GM04503 (cell line): ENCODE results near the gene PRKAR2A.
"Not testable (repeated sequence)": the region's sequence is repeated elsewhere in the genome, so short reads cannot be mapped to it uniquely, and the experiment has no call there.

Source experiments
- DNase-seq: peaks from one replicate; pipeline ENCODE4 v3.0.0-alpha.2; 2012; ENCODE audit warnings: low read depth

The PRKAR2A gene

DNA sequence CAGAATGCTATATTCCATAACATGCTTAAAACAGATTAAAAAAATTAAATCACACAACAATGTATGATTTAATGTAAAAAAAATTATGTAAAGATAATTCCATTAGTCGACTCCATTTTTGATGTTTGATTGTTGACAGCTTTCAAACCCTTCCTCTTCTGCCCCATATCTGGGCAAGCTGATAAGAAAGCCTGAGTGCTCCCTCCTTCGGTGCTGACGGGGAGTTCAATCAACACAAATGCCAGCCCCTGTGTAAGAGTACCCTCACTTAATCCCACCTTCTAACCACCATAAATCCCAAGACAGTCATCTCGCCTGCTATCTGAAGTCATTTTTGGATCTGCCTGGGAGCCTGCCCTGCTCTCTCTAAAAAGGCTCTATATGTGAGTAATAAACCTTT lies 70.8 kb downstream of the PRKAR2A start:
- DNase-seq: no peak

DNA sequence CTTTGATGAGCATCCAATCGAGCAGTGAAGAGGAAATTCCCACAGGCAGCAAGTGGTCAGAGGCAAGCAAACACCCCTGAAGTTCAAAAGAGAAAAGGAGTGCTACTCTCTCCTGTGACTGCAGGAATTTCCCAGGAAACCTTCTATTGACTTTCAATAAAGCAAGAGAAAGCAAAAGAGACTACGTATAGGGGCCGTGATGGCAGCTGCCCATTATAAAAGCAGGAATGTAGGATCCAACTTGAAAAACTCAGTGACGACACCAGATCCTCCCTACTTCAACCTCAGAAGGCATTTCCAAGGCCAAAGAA lies 77.5 kb downstream of the PRKAR2A start:
- no peak for DNase-seq

DNA sequence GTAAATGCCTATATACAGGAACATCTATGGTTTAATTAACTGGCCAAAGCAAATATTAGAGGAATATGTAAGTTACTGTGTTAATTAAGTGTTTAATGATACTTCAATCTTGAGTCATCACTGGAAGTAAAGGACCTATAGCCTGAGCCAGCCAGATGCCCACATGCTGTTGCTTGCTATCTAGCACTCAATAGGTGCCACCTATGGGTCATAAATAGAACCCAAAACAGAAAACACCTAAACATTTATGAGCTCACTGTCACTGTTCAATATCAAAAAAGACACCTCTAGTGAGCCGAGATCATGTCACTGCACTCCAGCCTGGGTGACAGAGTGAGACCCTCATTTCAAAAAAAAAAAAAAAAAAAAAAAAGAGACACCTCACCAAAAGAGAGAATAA lies 82.3 kb downstream of the PRKAR2A start:
- no peak for DNase-seq

DNA sequence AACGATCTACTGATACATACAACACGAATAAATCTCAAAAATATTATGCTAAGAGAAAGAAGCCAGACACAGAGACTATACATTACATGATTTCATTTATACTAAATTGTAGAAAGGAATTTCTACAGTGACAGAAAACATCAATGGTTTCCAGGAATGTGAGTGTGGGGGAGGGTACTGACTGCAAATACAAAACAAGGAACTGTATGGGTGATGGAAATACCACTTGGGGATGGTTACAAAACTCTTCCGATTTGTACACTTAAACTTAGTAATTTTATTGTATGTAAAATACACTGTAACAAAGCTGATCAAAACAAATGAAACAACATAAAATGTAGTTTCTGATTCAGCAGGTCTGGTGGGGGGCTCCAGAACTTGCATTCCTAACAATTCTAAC lies 84.9 kb downstream of the PRKAR2A start:
- no peak for DNase-seq

DNA sequence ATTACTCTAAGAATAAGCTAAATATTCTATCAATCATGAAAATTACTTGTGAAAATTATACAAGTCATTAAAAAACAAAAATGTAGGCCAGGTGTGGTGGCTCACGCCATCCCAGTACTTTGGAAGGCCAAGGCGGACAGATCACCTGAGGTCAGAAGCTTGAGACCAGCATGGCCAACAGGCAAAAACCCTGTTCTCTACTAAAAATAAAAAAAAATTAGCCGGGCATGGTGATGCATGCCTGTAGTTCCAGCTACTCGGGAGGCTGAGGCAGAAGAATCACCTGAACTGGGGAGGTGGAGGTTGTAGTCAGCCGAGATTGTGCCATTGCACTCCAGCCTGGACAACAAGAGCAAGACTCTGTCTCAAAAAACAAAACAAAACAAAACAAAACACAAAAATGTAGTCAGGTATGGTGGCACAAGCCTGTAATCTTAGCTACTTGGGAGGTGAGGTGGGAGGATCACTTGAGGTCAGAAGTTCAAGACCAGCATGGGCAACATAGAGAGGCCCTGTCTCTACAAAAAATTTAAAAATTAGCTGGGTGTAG lies 87.6 kb downstream of the PRKAR2A start:
- DNase-seq: not testable (repeated sequence)

DNA sequence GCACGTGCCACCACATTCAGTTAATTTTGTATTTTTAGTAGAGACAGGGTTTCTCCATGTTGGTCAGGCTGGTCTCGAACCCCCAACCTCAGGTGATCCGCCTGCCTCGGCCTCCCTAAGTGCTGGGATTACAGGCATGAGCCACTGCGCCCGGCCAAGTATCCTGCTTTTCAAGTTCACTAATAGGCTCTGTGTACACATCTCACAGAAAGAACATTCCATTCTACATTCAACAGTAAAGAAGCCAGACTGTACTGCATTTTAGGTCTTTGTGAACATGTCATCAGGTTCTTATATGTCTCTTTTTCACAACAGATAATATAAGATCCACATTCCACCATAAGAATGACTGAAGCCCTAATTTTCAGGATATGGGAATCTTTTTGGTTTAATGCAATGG lies 88.1 kb downstream of the PRKAR2A start:
- not testable (repeated sequence) for DNase-seq

DNA sequence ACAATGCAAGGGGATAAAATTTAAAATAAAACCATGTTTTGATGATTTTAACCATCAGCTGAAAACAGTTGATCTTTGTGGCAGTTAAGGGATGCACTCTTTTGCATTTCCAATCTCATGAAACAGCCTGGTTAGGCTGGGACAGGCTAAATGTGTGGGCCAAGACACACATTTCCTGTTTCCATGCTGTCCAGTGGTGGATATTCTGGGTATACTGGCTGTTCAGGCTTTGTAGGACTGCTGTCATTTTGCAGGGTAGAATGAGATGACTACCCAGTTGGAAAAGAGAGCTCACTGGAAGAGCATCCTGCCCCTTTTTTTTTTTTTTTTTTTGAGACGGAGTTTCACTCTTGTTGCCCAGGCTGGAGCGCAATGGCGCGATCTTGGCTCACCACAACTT lies 88.6 kb downstream of the PRKAR2A start:
- DNase-seq: no peak

DNA sequence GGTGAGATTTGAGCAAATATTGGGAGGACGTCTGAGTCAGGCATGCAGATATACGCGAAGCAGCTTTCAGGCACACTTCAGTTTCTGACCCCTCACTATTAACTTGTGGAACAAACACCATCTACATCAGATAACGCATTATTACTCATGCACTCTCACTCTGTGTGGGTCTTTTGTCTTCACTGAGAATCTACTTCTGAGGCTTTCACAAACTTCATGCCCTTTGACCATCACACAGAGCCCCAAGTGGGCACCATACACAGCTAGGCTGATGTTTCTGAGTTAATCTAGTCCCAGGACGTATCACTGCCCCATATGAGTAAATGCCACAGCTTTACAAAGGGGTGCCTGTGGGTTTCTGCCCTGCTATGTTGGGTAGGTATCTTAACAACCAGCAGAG lies 91.0 kb downstream of the PRKAR2A start:
- no peak for DNase-seq

DNA sequence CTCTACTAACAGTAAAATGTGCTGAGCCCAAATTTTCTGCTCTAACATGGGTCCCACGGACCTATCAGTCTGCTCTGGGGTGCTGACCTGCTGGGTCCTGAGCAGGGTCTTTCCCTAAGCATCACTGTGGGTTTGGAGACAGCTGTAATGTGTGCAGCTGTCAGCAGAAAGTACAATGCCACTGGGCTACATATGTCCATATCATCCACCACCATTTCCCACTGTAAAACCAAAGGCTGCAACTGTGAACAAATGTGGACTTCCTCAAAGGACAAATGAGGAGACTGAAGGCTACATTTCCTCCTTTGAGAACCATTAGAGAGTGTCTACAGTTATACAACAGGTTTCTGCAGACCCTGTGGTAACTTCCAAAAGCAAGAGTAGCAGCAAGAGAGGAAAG lies 96.8 kb downstream of the PRKAR2A start:
- DNase-seq: no peak

DNA sequence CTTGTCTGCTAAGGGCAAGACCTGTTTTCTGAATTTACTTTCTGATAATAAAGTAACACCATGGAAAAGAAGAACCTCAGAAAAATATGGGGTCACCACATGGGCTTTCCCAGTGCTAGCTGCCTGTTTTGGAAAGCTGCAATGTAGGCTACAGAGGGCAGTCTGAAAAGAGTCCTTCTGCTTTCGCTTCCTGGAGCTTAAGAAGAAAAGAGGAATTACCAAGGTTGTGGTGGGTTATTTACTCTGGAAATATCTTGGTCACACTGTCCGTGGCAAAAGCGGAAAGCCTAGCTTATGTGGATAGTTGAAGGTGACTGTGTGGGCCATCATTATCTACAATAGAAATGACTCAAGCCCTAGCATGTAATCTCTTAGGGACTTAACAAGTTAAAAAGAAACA lies 98.9 kb downstream of the PRKAR2A start:
- DNase-seq: no peak

DNA sequence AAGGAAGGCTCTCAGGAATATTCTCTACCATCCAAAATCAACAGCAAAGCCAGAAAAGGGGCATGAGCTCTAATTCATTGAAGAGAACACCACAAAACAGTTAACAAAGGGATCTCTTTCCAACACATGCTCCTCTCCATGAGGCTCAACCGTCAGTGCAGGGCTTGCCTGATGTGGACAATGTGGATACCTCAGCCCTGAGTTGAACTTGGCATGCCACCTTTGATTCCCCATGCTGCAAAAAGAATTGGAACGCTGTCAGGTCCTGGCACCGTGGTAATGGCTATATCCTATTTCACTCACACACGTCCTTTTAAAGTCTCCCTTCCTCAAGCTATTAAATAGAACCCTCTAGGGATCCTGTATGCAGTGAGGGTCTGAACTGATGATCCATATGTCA lies 100.0 kb downstream of the PRKAR2A start:
- no peak for DNase-seq

DNA sequence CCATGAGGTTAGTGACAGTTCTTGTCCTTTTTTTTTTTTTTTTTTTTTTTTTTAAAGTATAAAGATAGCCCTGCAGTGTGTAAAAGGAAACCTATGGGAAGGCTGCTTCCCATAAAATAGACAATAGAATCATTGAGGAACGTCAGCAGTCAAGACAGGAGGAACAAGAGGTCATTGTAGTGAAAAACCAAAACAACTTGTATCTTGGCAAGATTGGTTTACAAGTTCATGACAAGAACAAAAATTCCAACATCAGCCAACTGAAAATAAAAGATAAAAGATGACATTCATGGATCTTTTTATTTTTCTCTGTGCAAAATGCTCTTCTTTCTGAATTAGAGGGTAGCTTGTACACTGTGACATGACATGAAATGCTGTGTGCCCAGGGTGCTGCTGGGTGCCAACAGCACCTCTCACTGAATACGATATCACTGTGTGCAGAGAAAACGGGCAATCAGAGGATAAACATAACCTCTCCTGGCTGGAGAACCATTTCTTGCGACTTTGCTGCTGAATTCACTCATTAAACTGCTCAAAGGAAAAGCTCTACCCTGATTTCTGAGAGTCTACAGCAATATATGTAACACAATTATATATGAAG lies 100.6 kb downstream of the PRKAR2A start:
- DNase-seq: no peak

DNA sequence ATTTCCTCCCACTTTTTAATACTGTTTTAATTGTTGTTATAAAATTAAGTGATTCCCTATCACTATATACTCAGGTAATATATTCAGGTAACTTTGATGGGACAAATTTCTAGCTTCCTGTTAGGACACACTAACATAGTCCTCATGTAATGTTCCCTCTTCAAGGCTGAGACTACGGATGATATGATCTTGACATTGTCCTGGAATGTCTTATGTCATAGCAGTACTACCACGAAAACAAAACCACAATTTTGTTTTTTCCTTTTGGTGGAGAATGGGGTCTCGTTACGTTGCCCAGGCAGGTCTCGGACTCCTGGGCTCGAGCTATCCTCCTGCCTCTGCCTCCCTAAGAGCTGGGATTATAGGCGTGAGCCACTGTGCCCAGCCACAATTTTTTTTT lies 103.9 kb downstream of the PRKAR2A start:
- no peak for DNase-seq

DNA sequence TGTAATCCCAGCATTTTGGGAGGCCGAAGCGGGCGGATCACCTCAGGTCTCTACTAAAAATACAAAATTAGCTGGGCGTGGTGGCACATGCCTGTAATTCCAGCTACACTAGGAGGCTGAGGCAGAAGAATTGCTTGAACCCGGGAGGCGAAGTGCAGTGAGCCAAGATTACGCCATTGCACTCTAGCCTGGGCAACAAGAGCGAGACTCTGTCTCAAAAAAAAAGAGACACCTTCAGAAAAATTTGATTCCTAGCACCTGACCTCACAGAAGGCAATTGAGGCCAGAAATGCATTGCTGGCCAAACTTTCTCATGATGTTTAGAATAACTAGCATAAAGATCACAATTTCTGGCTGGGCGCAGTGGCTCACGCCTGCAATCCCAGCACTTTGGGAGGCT lies 106.4 kb downstream of the PRKAR2A start:
- not testable (repeated sequence) for DNase-seq

DNA sequence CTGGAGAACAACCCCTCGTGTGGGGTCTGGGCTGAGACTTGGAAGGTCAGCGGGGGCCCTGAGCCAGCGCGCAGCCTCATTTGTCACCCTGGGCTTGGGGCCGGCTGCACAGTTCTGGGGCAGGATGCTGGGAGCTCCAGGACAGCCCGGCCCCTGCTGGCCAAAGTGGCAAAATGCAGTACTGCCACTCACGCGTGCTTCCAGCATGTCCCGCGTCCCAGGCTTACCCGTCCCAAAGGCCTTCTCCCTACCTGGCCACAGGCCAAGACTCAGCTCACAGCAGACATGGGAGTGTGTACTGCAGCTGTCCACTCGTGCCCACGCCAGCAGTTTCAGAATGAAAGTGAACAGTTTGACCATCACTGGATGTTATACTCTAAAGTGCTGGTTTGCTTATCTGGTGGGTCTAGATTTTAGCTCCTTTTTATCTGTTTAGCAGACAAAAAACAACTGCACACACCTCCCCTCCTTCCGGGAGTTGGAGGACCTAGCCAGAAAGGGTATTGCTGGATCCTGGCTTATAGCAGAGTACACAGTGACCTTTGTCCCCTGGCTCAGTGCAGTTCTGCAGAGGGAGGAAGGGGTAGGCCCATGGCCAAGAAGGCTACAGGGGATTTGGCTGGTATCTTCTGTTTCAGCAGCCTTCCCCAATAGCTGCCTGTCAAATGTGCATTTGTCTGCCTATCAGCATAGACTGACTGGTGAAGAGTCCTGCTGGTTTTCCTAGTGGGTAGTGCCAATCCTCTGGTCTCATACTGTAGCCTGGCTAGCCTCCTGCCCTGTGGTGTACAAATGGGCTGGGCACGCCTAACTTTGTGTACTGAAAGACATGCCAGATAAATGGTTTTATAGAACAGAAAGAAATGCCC lies 107.5 kb downstream of the PRKAR2A start:
- DNase-seq: no peak

DNA sequence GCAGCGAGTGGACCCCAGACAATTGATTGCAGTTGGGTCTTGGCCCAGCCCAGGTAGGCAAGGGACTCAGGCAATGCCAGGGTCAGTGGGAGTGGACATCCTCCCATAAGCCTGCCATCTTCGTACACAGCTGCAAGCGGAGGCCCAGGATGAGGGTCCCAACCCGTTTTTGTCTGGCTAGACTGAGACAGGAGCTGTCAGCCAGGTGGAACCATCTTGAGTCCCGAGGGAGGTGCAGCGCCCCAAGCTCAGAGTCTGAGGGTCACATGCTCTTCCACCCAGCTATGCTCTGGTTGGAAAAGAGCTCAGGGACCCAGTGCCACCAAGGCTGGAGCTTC lies 108.1 kb downstream of the PRKAR2A start:
- no peak for DNase-seq

DNA sequence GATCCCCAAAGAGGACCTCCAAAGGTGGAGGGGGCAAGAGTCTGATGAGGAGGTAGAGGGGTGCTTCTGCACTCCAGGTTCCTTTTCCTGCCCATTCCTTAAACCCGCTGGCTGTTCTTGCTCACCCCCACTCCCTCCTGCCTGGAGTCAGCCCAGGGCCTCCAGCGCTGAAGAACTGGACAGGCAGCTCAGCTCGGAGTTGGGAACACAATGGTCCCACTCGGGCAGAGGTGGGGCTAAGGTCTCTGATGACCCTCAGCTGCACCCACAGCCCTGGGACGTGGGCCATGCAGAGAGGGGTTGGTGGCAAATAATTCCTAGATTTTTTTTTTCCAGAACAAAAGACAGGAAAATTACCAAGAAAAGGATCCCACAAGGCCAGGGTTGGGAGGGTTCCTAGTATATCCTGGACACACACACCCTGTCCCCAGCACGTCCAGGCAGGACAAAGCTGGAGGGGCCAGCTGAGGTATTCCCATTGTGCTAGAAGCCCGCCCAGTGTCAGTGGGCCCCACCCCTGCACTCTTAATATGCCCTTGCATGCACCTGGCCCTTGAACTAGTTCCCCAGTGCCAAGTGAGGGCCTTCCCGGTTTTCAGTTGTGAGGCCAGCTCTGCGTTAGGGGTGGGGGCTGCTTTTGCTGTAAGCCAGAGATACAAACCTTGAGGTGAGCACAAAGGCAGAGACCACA lies 108.6 kb downstream of the PRKAR2A start:
- DNase-seq: no peak

DNA sequence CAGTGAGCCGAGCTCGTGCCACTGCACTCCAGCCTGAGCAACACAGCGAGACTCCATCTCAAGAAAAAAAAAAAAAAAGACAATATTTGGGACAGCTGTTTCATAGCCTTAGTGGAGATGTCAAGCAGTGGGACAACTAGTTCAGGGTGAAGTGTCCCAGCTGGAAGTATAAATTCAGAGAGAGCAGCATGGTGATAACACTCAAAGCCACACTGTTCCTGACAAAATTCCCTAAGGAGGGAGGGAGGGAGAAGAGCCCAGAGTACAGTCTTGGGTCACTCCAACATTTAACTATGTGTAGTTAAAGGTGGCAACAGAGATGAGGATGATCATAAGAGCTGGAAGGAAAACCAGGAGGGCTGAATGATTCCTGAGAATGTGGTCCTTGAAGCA lies 109.5 kb downstream of the PRKAR2A start:
- no peak for DNase-seq

DNA sequence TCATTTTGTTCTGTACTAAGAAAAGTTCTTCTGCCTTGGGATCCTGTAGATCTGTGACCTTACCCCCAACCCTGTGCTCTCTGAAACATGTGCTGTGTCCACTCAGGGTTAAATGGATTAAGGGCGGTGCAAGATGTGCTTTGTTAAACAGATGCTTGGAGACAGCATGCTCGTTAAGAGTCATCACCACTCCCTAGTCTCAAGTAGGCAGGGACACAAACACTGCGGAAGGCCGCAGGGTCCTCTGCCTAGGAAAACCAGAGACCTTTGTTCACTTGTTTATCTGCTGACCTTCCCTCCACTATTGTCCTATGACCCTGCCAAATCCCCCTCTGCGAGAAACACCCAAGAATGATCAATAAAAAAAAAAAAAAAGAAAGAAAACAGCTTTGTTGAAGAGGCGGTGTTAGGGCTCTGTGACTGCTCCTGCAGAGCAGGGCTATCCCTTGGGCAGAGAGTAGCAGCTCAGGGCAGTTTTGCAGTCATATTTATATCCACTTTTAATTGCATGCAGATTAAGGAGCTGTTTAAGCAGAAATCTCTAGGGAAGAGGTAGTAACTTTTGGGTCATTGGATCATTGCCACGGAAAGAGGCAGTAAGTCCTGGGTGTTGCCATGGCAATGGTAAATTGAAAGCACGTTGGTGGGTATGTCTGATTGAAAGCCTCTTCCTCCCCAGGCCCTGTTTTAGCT lies 112.5 kb downstream of the PRKAR2A start:
- DNase-seq: not testable (repeated sequence)

DNA sequence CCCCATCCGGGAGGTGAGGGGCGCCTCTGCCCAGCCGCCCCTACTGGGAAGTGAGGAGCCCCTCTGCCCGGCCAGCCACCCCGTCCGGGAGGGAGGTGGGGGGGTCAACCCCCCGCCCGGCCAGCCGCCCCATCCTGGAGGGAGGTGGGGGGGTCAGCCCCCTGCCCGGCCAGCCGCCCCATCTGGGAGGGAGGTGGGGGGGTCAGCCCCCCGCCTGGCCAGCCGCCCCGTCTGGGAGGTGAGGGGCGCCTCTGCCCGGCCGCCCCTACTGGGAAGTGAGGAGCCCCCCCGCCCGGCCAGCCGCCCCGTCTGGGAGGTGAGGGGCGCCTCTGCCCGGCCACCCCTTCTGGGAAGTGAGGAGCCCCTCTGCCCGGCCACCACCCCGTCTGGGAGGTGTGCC lies 113.1 kb downstream of the PRKAR2A start:
- not testable (repeated sequence) for DNase-seq

DNA sequence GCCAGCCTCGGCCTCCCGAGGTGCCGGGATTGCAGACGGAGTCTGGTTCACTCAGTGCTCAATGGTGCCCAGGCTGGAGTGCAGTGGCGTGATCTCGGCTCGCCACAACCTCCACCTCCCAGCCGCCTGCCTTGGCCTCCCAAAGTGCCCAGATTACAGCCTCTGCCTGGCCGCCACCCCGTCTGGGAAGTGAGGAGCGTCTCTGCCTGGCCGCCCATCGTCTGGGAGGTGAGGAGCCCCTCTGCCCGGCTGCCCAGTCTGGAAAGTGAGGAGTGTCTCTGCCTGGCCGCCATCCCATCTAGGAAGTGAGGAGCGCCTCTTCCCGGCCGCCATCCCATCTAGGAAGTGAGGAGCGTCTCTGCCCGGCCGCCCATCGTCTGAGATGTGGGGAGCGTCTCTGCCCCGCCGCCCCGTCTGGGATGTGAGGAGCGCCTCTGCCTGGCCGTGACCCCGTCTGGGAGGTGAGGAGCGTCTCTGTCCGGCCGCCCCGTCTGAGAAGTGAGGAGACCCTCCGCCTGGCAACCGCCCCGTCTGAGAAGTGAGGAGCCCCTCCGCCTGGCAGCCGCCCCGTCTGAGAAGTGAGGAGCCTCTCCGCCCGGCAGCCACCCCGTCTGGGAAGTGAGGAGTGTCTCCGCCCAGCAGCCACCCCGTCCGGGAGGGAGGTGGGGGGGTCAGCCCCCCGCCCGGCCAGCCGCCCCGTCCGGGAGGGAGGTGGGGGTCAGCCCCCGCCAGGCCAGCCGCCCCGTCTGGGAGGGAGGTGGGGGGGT lies 113.7 kb downstream of the PRKAR2A start:
- not testable (repeated sequence) for DNase-seq

DNA sequence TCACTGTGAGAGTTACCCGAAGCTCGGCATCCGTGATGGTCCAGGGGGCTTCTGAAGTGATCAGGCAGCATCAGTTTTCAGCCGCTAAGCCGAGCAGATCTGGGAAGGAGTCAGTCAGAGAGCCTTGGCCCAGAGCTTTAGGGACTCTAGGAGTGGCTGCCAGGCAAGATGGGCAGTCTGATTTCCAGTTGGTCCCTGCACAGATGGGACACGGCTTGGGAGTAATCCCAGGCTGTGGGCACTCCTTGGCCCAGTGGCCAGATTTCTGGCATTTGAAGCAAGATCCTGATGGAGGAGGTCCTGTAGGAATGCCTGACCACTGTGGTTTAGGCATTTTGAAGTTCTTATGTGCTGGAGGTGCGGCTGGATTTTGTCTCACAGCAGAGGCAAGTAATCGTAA lies 120.2 kb downstream of the PRKAR2A start:
- no peak for DNase-seq
